ENCODE results near the gene SEPTIN5. TPM values are rescaled to one million over a fixed set of nuclear protein-coding genes. Genes with fewer than 3 reads are reported as not detected.

Gene SEPTIN5
- 14.8 and 27.3 TPM in 2 replicates for total RNA-seq

DNA sequence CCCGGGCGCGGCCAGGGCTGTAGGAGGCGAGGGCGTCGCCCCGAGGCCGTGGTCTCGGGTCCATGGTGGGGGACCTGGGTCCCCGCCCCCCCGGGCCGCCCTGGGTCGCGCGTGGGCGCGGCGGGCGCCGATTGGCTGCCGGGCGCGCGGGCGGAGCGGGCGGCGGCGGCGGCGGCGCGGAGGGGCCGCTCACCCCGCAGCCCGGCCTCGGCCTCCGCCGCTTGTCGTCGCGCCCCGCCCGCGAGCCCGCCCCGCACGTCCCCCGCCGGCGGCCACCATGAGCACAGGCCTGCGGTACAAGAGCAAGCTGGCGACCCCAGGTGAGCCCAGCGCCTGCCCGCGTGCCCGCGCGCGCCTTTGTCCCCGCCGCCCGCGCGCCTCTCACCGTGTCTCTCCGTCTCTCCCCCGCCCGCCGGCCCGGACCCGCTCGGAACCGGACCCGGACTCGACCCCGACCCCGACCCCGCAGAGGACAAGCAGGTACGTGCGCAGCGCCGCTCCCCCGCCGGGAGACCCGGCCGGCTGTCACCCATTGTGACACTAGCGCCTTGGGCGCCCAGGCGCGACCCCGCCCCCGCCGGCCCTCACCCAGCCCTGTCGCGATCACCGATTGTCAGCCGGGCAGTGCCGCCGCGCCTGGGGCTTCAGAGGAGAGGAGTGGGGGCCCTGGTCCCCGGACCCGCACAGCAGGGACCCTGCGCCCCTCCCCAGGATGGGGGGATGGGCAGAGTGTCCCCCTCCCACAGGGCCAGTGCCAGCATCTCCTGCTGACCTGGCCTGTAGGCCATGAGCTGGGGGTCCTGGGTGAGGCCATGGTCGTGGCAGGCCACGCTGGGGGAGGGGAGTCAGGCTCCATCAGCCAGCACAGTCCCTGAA is at the start of gene SEPTIN5:
Gene SEPTIN5, plus strand, starts transcription at position 192 of the 876 bp plus-strand sequence. Its CDS starts 86 bp downstream, at position 278.

GRCh38 chr22:19723232-19723982 is 9.1 kb downstream of the SEPTIN5 start, which contains the start of gene GP1BB:
GP1BB (plus strand) TSS chr22:19723539; CDS start chr22:19723570, 31 bp downstream.

DNA sequence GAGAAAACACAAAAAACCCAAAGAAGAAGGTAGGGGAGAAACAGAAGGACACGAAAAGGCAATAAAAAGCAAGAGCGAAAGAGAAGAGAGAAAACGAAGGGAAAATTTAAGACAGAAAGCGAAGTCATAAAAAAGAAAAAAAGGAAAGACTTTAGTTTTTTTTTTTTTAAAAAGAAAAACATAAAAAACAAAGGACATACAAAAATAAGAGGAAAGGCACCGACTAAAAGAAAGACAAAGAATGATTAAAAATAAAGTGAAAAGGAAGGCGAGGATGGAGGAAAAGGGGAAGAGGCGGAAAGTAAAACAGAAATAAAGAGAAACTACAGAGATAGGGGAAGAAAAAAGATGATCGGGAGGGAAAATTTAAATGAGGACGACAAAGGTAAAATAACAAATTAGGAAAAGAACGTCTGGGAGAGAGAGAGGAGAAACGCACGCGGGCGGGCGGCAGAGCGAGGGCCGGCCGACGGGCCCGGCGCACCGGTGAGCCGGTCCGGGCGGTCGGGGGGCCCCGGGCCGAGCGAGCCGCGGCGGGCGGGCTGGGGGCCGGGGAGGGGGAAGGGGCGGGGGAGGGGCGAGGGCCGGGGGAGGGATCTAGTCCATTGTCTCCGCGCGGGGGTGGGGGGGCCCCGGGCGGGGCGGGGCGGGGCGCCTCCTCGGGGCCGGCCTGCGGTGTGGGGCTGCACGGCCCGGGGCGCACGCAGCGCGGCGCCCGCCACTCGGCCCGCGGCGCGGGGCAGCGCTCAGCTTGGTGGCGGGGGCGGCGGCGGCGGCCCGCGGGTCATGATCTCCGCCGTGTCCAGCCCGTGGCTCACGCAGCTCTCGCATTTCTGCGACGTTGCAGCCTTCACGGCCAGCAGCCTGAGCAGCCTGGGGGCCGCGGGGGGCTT is 46.0 kb downstream of the SEPTIN5 start, which contains the start of gene TBX1:
Gene TBX1, plus strand, starts transcription at position 721 of the 893 bp plus-strand sequence. Its CDS starts 66 bp downstream, at position 787.

Other genes starting within 250 kb of the SEPTIN5 start
- gene UFD1, start 235.3 kb upstream of the SEPTIN5 start, total RNA-seq = 49.0 and 57.0 TPM in 2 replicates
- gene CDC45, start 234.6 kb upstream of the SEPTIN5 start, total RNA-seq = 1.2 and 12.0 TPM in 2 replicates
- gene CLDN5, start 190.1 kb upstream of the SEPTIN5 start, total RNA-seq = 0.74 and 0.89 TPM in 2 replicates
- gene GP1BB, start 9.0 kb downstream of the SEPTIN5 start, total RNA-seq = 1.8 and 2.1 TPM in 2 replicates
- gene TBX1, start 46.3 kb downstream of the SEPTIN5 start, total RNA-seq = not detected in 2 replicates
- 5.3 and 7.0 TPM in 2 replicates for gene GNB1L, start 140.4 kb downstream of the SEPTIN5 start, total RNA-seq
- gene RTL10, start 140.4 kb downstream of the SEPTIN5 start, total RNA-seq = 10.4 and 15.8 TPM in 2 replicates
- 252 and 308 TPM in 2 replicates for gene COMT, start 227.3 kb downstream of the SEPTIN5 start, total RNA-seq
- 13.1 and 18.2 TPM in 2 replicates for gene TXNRD2, start 227.3 kb downstream of the SEPTIN5 start, total RNA-seq